Gastroesophageal sphincter (tissue), 4 donors: ENCODE data around the gene KATNAL1. TPM values are rescaled to one million over a fixed set of nuclear protein-coding genes. Genes with fewer than 3 reads are reported as not detected.

Experiments used
- ATAC-seq: fragments of 150-250 bp; one replicate; pipeline ENCODE4 v1.9.1; 2016; ENCODE audit warnings: mild to moderate bottlenecking, moderate library complexity
- H3K27ac ChIP-seq, 4 donors: fragments of 200-600 bp; sonication (generic) in 3 of 4; 1 replicate in 3 of 4; 2 replicates in 1 of 4; pipeline ENCODE4 v1.5.1; 2016 to 2019
- H3K27me3 ChIP-seq: fragments of 200-600 bp; sonication (generic); one replicate; pipeline ENCODE4 v1.5.1; 2019
- H3K36me3 ChIP-seq, 2 donors: fragments of 200-600 bp; sonication (generic); one replicate each; pipeline ENCODE4 v1.5.1; 2019; ENCODE audit warnings: control low read depth in 1 of 2
- H3K4me1 ChIP-seq, 3 donors: fragments of 200-600 bp; sonication (generic); 1 replicate in 2 of 3; 2 replicates in 1 of 3; pipeline ENCODE4 v1.5.1; 2016 to 2019; ENCODE audit warnings: control low read depth in 2 of 3
- H3K4me3 ChIP-seq, 2 donors: fragments of 200-600 bp; sonication (generic); one replicate each; pipeline ENCODE4 v1.5.1; 2019; ENCODE audit warnings: mild to moderate bottlenecking in 1 of 2, moderate library complexity in 1 of 2
- H3K9me3 ChIP-seq, 3 donors: fragments of 200-600 bp; sonication (generic); one replicate each; pipeline ENCODE4 v1.5.1; 2017 to 2019; ENCODE audit warnings: control low read depth in 2 of 3
- CTCF ChIP-seq, 4 experiments: fragments of 200-600 bp in 2 of 4; fragments of 450-650 bp in 2 of 4; sonication (generic) in 1 of 4; IDR thresholded peaks; one replicate each; pipeline ENCODE4 v1.5.1; 2017 to 2019; ENCODE audit warnings: antibody characterized with exemption in 4 of 4, mild to moderate bottlenecking in 2 of 4, moderate library complexity in 2 of 4
- EP300 ChIP-seq: sonication (generic); formaldehyde crosslinking; IDR thresholded peaks from one replicate; pipeline ENCODE4 v1.6.1; 2017; ENCODE audit warnings: antibody characterized with exemption, mild to moderate bottlenecking
- POLR2A ChIP-seq, 2 donors: fragments of 450-650 bp; IDR thresholded peaks; one replicate each; pipeline ENCODE4 v1.6.1; 2017; ENCODE audit warnings: antibody characterized with exemption in 2 of 2, mild to moderate bottlenecking in 2 of 2, moderate library complexity in 1 of 2
- POLR2AphosphoS5 ChIP-seq: sonication (generic); formaldehyde crosslinking; IDR thresholded peaks from one replicate; pipeline ENCODE4 v1.6.1; 2017; ENCODE audit warnings: antibody characterized with exemption
- WGBS, 2 donors: methylation state at CpG; one replicate each; pipeline ENCODE4 v1.1.5; 2018; ENCODE audit warnings: low coverage in 1 of 2; 5-methylcytosine and 5-hydroxymethylcytosine counted together
- total RNA-seq, 4 donors: library from RNA; depleted of rRNA; stranded (reverse); fragments of >200 nt; gene quantifications; one replicate each; pipeline ENCODE4 v1.1.0, GENCODE V29; 2016

The KATNAL1 gene
- total RNA-seq, 4 donors from 2014 or later, result 29.5 to 55.0 (median 42.9) TPM

GRCh38 chr13:30322428-30322827, 15.1 kb upstream of the KATNAL1 start:
- Histone ChIP-seq H3K27me3 (no peaks in the 10 kb centered on the region), H3K9me3 (no peaks in the 10 kb centered on the region), H3K4me1 (peaks cover 0 to 17% (median 0%) of the 10 kb centered on the region in 3 donors), H3K4me3 (no peak overlapping the region), H3K36me3 (no peaks in the 10 kb centered on the region), H3K27ac (no peak overlapping the region)
- 93 to 94% methylated on average over 5 to 7 of the region's 7 CpGs for WGBS, 2 donors
- no peak for TF ChIP-seq POLR2A (IDR thresholded peaks at IDR 0.05)
- TF ChIP-seq POLR2AphosphoS5, result no peak
- no peak for TF ChIP-seq CTCF (IDR thresholded peaks at IDR 0.05)
- TF ChIP-seq EP300, result no peak
- no peak for ATAC-seq

GRCh38 chr13:30321256-30321655, 13.9 kb upstream of the KATNAL1 start:
- H3K27ac ChIP-seq, result no peak overlapping the region
- no peaks in the 10 kb centered on the region for H3K36me3 ChIP-seq
- no peak for ATAC-seq
- WGBS, 2 donors, result 92 to 93% methylated on average over 3 of the region's 3 CpGs
- peaks cover 0 to 25% (median 0%) of the 10 kb centered on the region in 3 donors for H3K4me1 ChIP-seq
- no peaks in the 10 kb centered on the region for H3K27me3 ChIP-seq
- no peak overlapping the region for H3K4me3 ChIP-seq
- no peaks in the 10 kb centered on the region for H3K9me3 ChIP-seq
- TF ChIP-seq EP300, result no peak
- TF ChIP-seq POLR2AphosphoS5, result no peak
- TF ChIP-seq POLR2A (IDR thresholded peaks at IDR 0.05), result no peak

- peaks cover 0 to 36% (median 0%) of the 10 kb centered on the region in 3 donors for H3K4me1 ChIP-seq
- H3K27me3 ChIP-seq, result no peaks in the 10 kb centered on the region
- TF ChIP-seq POLR2AphosphoS5, result no peak
- no peak overlapping the region for H3K4me3 ChIP-seq
- no peaks in the 10 kb centered on the region for H3K36me3 ChIP-seq
- 52 to 54% methylated on average over 3 to 5 of the region's 5 CpGs for WGBS, 2 donors
- no peak for ATAC-seq
- H3K9me3 ChIP-seq, result no peaks in the 10 kb centered on the region
- no peak overlapping the region for H3K27ac ChIP-seq
These were observed 12.3 kb upstream of the KATNAL1 start for GRCh38 chr13:30319655-30320054.

- Histone ChIP-seq H3K27me3 (no peaks in the 10 kb centered on the region), H3K9me3 (no peaks in the 10 kb centered on the region), H3K27ac (no peak overlapping the region), H3K4me1 (peaks cover 0 to 41% (median 0%) of the 10 kb centered on the region in 3 donors), H3K36me3 (no peaks in the 10 kb centered on the region), H3K4me3 (no peak overlapping the region)
- WGBS, 2 donors, result 57% methylated on average over 2 to 4 of the region's 4 CpGs
- TF ChIP-seq CTCF (IDR thresholded peaks at IDR 0.05) (no peak), POLR2AphosphoS5 (no peak), POLR2A (IDR thresholded peaks at IDR 0.05) (no peak), EP300 (no peak)
- no peak for ATAC-seq
These were observed 11.8 kb upstream of the KATNAL1 start for GRCh38 chr13:30319130-30319529.

GRCh38 chr13:30318026-30318425, 10.7 kb upstream of the KATNAL1 start:
- no peak for ATAC-seq
- no peak for TF ChIP-seq CTCF (IDR thresholded peaks at IDR 0.05)
- TF ChIP-seq EP300, result no peak
- no peak for TF ChIP-seq POLR2A (IDR thresholded peaks at IDR 0.05)
- TF ChIP-seq POLR2AphosphoS5, result no peak
- no peaks in the 10 kb centered on the region for H3K27me3 ChIP-seq
- H3K36me3 ChIP-seq, result no peaks in the 10 kb centered on the region
- 55% methylated on average over 1 of the region's 1 CpG; no CpG with 5 or more reads in 1 of the 2 donors for WGBS, 2 donors
- peaks cover 0 to 49% (median 7%) of the 10 kb centered on the region in 3 donors for H3K4me1 ChIP-seq
- no peak overlapping the region for H3K4me3 ChIP-seq
- H3K9me3 ChIP-seq, result no peaks in the 10 kb centered on the region
- no peak overlapping the region for H3K27ac ChIP-seq

GRCh38 chr13:30314562-30314961, 7.2 kb upstream of the KATNAL1 start:
- no peaks in the 10 kb centered on the region for H3K27me3 ChIP-seq
- no peak for TF ChIP-seq POLR2A (IDR thresholded peaks at IDR 0.05)
- no peak for TF ChIP-seq POLR2AphosphoS5
- no peak for TF ChIP-seq CTCF (IDR thresholded peaks at IDR 0.05)
- TF ChIP-seq EP300, result no peak
- ATAC-seq, result no peak
- WGBS, 2 donors, result 73 to 77% methylated on average over 2 of the region's 2 CpGs
- no peaks in the 10 kb centered on the region for H3K9me3 ChIP-seq
- no peaks in the 10 kb centered on the region for H3K36me3 ChIP-seq
- H3K4me1 ChIP-seq, result peaks cover 4 to 66% (median 13%) of the 10 kb centered on the region in 3 donors
- H3K27ac ChIP-seq, result no peak overlapping the region
- H3K4me3 ChIP-seq, result no peak overlapping the region
